ENCODE results near the gene TMEM200C.

DNA sequence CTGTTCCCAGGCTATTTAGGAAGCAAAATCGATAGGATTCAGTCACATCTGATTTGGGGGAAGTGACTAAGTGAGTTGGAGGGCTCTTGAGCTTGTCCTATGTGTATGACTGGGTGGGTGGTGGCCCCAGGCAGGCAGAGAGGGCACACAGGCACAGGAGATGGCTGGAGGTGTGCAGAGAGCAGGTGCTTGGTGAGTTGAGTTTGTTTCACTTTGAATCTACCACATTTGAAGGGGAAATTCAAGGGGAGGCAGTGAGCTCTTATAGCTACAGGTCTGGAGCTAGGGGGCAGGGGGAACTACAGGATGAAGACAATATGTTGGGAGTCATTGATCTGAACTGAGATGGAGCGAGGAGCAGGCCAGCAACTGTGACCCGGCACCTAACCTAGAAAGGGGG is 42.5 kb upstream of the TMEM200C start:
- TF ChIP-seq POLR2A (IDR thresholded peaks at IDR 0.05; ENCODE audit: low read depth, low read length) (no peak), POLR2AphosphoS5 (IDR thresholded peaks at IDR 0.05; ENCODE audit: low read depth, low read length) (no peak)

Measured in GM12891 (cell line).